ENCODE data around the gene COQ2. TPM values are rescaled to one million over a fixed set of nuclear protein-coding genes. Genes with fewer than 3 reads are reported as not detected.

Gene COQ2
- total RNA-seq, 3 donors from 2014 or later (not counting 1 experiment from before 2014, with no cell fraction given) = 4.7 to 9.7 (median 7.0) TPM

DNA sequence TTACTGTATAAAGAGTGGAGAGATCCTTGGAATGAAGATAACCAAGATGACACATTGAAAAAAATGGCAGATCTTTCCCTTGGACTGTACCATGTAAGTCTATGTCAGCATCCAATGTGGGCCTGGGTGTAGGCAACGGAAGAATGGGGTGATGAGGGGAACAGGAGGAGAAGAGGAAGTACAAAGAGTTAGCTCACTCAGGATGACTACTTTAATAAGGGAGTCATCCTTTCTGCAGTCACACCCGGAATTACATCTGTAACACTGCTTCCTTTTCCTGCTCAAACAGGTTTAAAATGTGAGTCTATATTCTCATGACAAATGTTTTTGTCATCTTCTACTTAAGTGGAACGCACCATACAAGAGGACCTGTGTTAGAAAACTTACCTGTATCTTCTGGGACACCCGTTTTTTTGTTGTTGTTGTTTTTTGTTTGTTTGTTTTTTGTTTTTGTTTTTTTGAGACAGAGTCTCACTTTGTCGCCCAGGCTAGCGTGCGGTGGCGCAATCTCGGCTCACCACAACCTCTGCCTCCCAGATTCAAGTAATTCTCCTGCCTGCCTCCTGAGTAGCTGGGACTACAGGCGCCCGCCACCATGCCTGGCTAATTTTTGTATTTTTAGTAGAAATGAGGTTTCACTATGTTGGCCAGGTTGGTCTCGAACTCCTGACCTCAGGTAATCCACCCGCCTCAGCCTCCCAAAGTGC is 32.0 kb upstream of the COQ2 start:
- peak in 1 of 3 donors; percentile 38 for ATAC-seq
- H3K4me1 Mint-ChIP-seq = peaks cover 6 to 7% of the 10 kb centered on the region in 2 donors
- DNase-seq = no peak

DNA sequence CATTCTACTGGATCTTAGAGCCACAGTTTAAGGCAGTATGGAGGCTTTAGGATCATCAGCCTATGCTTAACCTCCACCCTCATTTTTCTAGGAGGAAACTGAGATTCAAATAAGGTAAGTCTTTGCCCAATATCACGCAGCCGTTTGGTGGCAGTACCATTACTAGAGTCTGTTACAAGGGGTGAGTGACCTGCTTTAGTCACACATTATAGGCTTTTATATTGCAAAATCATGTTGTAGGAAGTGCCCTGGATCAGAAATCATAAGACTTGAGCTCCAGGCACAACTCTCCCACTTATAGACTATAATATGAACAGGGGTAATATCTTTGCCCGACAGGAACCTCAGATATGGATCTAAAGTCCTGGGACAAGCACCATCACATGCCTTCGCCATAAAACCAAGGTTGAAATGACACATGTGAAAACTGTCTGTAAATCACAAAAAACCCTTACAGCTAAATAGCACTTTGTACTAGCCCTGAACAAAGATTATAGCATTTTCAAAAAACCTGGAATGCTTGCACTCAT is 30.8 kb upstream of the COQ2 start:
- DNase-seq (no peak), ATAC-seq (no peak)
- peaks cover under 1% of the 10 kb centered on the region in 2 donors for H3K4me1 Mint-ChIP-seq
- Histone ChIP-seq H3K4me3 (ENCODE audit: low read length) (no peak overlapping the region), H3K36me3 (ENCODE audit: control insufficient read depth, insufficient read depth, low read length) (peaks cover 3% of the 10 kb centered on the region), H3K9me3 (ENCODE audit: control insufficient read depth, insufficient read depth, low read length) (no peaks in the 10 kb centered on the region), H3K27me3 (ENCODE audit: control insufficient read depth, insufficient read depth, low read length) (no peaks in the 10 kb centered on the region), H3K4me1 (ENCODE audit: control insufficient read depth, insufficient read depth, low read length) (peaks cover 4% of the 10 kb centered on the region), H3K27ac (ENCODE audit: low read length) (no peak overlapping the region)
- no peaks in the 10 kb centered on the region for H3K9me3 Mint-ChIP-seq
- WGBS (ENCODE audit: insufficient coverage) = 93% methylated on average over 4 of the region's 4 CpGs
- intact Hi-C loops (cut with micrococcal nuclease) = no loop called here
- no peaks in the 10 kb centered on the region for H3K36me3 Mint-ChIP-seq
- no peak overlapping the region for H3K4me3 Mint-ChIP-seq
- H3K27me3 Mint-ChIP-seq (ENCODE audit: low read depth in 2 of 2) = no peaks in the 10 kb centered on the region
- TF ChIP-seq, protein P1, sequence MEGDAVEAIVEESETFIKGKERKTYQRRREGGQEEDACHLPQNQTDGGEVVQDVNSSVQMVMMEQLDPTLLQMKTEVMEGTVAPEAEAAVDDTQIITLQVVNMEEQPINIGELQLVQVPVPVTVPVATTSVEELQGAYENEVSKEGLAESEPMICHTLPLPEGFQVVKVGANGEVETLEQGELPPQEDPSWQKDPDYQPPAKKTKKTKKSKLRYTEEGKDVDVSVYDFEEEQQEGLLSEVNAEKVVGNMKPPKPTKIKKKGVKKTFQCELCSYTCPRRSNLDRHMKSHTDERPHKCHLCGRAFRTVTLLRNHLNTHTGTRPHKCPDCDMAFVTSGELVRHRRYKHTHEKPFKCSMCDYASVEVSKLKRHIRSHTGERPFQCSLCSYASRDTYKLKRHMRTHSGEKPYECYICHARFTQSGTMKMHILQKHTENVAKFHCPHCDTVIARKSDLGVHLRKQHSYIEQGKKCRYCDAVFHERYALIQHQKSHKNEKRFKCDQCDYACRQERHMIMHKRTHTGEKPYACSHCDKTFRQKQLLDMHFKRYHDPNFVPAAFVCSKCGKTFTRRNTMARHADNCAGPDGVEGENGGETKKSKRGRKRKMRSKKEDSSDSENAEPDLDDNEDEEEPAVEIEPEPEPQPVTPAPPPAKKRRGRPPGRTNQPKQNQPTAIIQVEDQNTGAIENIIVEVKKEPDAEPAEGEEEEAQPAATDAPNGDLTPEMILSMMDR (IDR thresholded peaks at IDR 0.05) = no peak
- H3K27ac Mint-ChIP-seq = no peak overlapping the region

More for the DNA sequence above, 32.0 kb upstream of the COQ2 start:
- Histone ChIP-seq H3K27me3 (ENCODE audit: control insufficient read depth, insufficient read depth, low read length) (no peaks in the 10 kb centered on the region), H3K27ac (ENCODE audit: low read length) (no peak overlapping the region), H3K9me3 (ENCODE audit: control insufficient read depth, insufficient read depth, low read length) (no peaks in the 10 kb centered on the region), H3K4me1 (ENCODE audit: control insufficient read depth, insufficient read depth, low read length) (peaks cover 10% of the 10 kb centered on the region), H3K4me3 (ENCODE audit: low read length) (no peak overlapping the region), H3K36me3 (ENCODE audit: control insufficient read depth, insufficient read depth, low read length) (peaks cover 3% of the 10 kb centered on the region)
- H3K27me3 Mint-ChIP-seq (ENCODE audit: low read depth in 2 of 2) = no peaks in the 10 kb centered on the region
- no peak overlapping the region for H3K4me3 Mint-ChIP-seq
- H3K9me3 Mint-ChIP-seq = no peaks in the 10 kb centered on the region
- no peaks in the 10 kb centered on the region for H3K36me3 Mint-ChIP-seq
- intact Hi-C loops (cut with micrococcal nuclease) = no loop called here
- TF ChIP-seq, protein P1 (IDR thresholded peaks at IDR 0.05) = no peak
- H3K27ac Mint-ChIP-seq = no peak overlapping the region
- 94% methylated on average over 12 of the region's 13 CpGs for WGBS (ENCODE audit: insufficient coverage)

DNA sequence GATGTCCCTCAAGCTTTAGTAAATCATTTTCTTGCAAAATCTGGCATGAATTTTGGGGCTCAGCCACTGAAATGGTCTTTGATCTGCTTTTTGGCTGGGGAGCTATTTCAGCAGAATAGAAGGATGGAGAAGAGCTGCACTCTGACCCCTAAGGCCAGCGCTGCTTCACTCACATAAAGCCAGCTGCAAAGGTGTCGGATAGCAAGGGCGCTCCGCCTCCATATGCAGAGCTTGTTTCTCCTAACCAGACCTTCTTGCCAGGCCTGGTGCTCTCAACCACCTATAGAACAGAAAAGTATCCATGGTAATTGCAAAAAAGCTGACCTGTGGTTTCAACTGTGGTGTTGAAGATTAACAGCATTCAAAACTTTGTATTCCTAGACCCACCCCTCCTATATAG is 24.1 kb upstream of the COQ2 start:
- Histone ChIP-seq H3K9me3 (ENCODE audit: control insufficient read depth, insufficient read depth, low read length) (no peaks in the 10 kb centered on the region), H3K27ac (ENCODE audit: low read length) (no peak overlapping the region), H3K36me3 (ENCODE audit: control insufficient read depth, insufficient read depth, low read length) (no peaks in the 10 kb centered on the region), H3K4me1 (ENCODE audit: control insufficient read depth, insufficient read depth, low read length) (no peaks in the 10 kb centered on the region), H3K4me3 (ENCODE audit: low read length) (no peak overlapping the region), H3K27me3 (ENCODE audit: control insufficient read depth, insufficient read depth, low read length) (no peaks in the 10 kb centered on the region)
- no peak overlapping the region for H3K27ac Mint-ChIP-seq
- no peaks in the 10 kb centered on the region for H3K36me3 Mint-ChIP-seq
- no peak overlapping the region for H3K4me3 Mint-ChIP-seq
- WGBS (ENCODE audit: insufficient coverage) = 98% methylated on average over 4 of the region's 4 CpGs
- DNase-seq (no peak), ATAC-seq (no peak)
- intact Hi-C loops (cut with micrococcal nuclease) = no loop called here
- H3K27me3 Mint-ChIP-seq (ENCODE audit: low read depth in 2 of 2) = peaks cover 0 to 12% of the 10 kb centered on the region in 2 donors
- H3K4me1 Mint-ChIP-seq = no peaks in the 10 kb centered on the region
- H3K9me3 Mint-ChIP-seq = no peaks in the 10 kb centered on the region
- TF ChIP-seq, protein P1 (IDR thresholded peaks at IDR 0.05) = no peak
